ENCODE data around the gene GDA.

- TF ChIP-seq, protein P1, sequence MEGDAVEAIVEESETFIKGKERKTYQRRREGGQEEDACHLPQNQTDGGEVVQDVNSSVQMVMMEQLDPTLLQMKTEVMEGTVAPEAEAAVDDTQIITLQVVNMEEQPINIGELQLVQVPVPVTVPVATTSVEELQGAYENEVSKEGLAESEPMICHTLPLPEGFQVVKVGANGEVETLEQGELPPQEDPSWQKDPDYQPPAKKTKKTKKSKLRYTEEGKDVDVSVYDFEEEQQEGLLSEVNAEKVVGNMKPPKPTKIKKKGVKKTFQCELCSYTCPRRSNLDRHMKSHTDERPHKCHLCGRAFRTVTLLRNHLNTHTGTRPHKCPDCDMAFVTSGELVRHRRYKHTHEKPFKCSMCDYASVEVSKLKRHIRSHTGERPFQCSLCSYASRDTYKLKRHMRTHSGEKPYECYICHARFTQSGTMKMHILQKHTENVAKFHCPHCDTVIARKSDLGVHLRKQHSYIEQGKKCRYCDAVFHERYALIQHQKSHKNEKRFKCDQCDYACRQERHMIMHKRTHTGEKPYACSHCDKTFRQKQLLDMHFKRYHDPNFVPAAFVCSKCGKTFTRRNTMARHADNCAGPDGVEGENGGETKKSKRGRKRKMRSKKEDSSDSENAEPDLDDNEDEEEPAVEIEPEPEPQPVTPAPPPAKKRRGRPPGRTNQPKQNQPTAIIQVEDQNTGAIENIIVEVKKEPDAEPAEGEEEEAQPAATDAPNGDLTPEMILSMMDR (IDR thresholded peaks at IDR 0.05) = no peak
- TF ChIP-seq POLR2A (IDR thresholded peaks at IDR 0.05) = no peak
These were observed 119.7 kb downstream of the GDA start for GRCh38 chr9:72268961-72269360.
